ENCODE results near the gene SMYD4. TPM values are rescaled to one million over a fixed set of nuclear protein-coding genes. Genes with fewer than 3 reads are reported as not detected.

Gene SMYD4
- total and polyA plus RNA-seq, 10 donors = 3.8 to 28.1 (median 20.5) TPM

GRCh38 chr17:1852327-1852726, 22.6 kb upstream of the SMYD4 start:
- TF ChIP-seq POLR2AphosphoS5 (IDR thresholded peaks at IDR 0.05) = peak; percentile 26 to 39 (median 27)
- TF ChIP-seq POLR2A (IDR thresholded peaks at IDR 0.05) = no peak
- no peak for TF ChIP-seq CTCF (IDR thresholded peaks at IDR 0.05 in 8 of 11, conservative IDR thresholded peaks at IDR 0.05 in 3 of 11)
- DNase-seq = no peak
- H3K4me3 ChIP-seq = no peak overlapping the region
- H3K27me3 ChIP-seq (replicated peaks in 1 of 7) = no peaks in the 10 kb centered on the region
- 61 to 70% (median 65%) methylated on average over 6 of the region's 6 CpGs for WGBS, 5 donors
- intact Hi-C loops (cut with DNase I; ENCODE audit: low total_unique reads) = no loop called here
- peaks cover 0 to 9% (median 3%) of the 10 kb centered on the region in 6 donors for H3K4me1 ChIP-seq
- peaks cover 5 to 94% (median 57%) of the 10 kb centered on the region in 6 donors for H3K36me3 ChIP-seq
- no peaks in the 10 kb centered on the region for H3K9me3 ChIP-seq
- peak overlapping the region in 2 of 8 donors; percentile 5 to 30 for H3K27ac ChIP-seq

- TF ChIP-seq POLR2AphosphoS5 (IDR thresholded peaks at IDR 0.05) = no peak
- no peak for TF ChIP-seq CTCF (IDR thresholded peaks at IDR 0.05 in 8 of 11, conservative IDR thresholded peaks at IDR 0.05 in 3 of 11)
- no peak for TF ChIP-seq POLR2A (IDR thresholded peaks at IDR 0.05)
- Histone ChIP-seq H3K36me3 (peaks cover 0 to 98% (median 68%) of the 10 kb centered on the region in 6 donors), H3K9me3 (no peaks in the 10 kb centered on the region), H3K27ac (no peak overlapping the region), H3K4me3 (no peak overlapping the region), H3K27me3 (replicated peaks in 1 of 7) (no peaks in the 10 kb centered on the region), H3K4me1 (peaks cover 0 to 4% (median 2%) of the 10 kb centered on the region in 6 donors)
- no peak for DNase-seq
- 90 to 100% (median 94%) methylated on average over 3 of the region's 3 CpGs for WGBS, 5 donors
- intact Hi-C loops (cut with DNase I; ENCODE audit: low total_unique reads) = no loop called here
Measured at GRCh38 chr17:1847191-1847590, 17.5 kb upstream of the SMYD4 start.

GRCh38 chr17:1843947-1844346, 14.2 kb upstream of the SMYD4 start:
- DNase-seq = no peak
- TF ChIP-seq CTCF (IDR thresholded peaks at IDR 0.05 in 8 of 11, conservative IDR thresholded peaks at IDR 0.05 in 3 of 11) = no peak
- no peak for TF ChIP-seq POLR2AphosphoS5 (IDR thresholded peaks at IDR 0.05)
- no peak for TF ChIP-seq POLR2A (IDR thresholded peaks at IDR 0.05)
- 95 to 97% (median 96%) methylated on average over 9 of the region's 9 CpGs for WGBS, 5 donors
- Histone ChIP-seq H3K36me3 (peaks cover 0 to 85% (median 55%) of the 10 kb centered on the region in 6 donors), H3K27me3 (replicated peaks in 1 of 7) (no peaks in the 10 kb centered on the region), H3K27ac (no peak overlapping the region), H3K4me1 (no peaks in the 10 kb centered on the region), H3K4me3 (no peak overlapping the region), H3K9me3 (no peaks in the 10 kb centered on the region)
- intact Hi-C loops (cut with DNase I; ENCODE audit: low total_unique reads) = no loop called here

GRCh38 chr17:1839516-1839915, 9.8 kb upstream of the SMYD4 start:
- H3K36me3 ChIP-seq = peaks cover 0 to 72% (median 18%) of the 10 kb centered on the region in 6 donors
- H3K27ac ChIP-seq = no peak overlapping the region
- no peak for DNase-seq
- WGBS, 5 donors = 94 to 97% (median 96%) methylated on average over 2 to 4 of the region's 4 CpGs
- H3K4me1 ChIP-seq = peaks cover 4 to 11% (median 6%) of the 10 kb centered on the region in 6 donors
- no peaks in the 10 kb centered on the region for H3K27me3 ChIP-seq (replicated peaks in 1 of 7)
- H3K9me3 ChIP-seq = no peaks in the 10 kb centered on the region
- no peak overlapping the region for H3K4me3 ChIP-seq
- TF ChIP-seq POLR2A (IDR thresholded peaks at IDR 0.05) = no peak
- TF ChIP-seq CTCF (IDR thresholded peaks at IDR 0.05 in 8 of 11, conservative IDR thresholded peaks at IDR 0.05 in 3 of 11) = no peak
- no peak for TF ChIP-seq POLR2AphosphoS5 (IDR thresholded peaks at IDR 0.05)
- intact Hi-C loops (cut with DNase I; ENCODE audit: low total_unique reads) = no loop called here

Data from spleen (tissue), 11 donors.